Stimulated activated CD8-positive, alpha-beta memory T cell treated with anti-CD3 and anti-CD28 coated beads, Interleukin-7, amount 100 ng/mL, for 4 hours (primary cell): Measurements from ENCODE around the gene ANKRD37.
A peak's percentile ranks its signal among the peaks of the same experiment; 100 is the strongest.

ENCODE experiments used
- DNase-seq, 2 donors: peaks; one replicate each; pipeline ENCODE4 v3.0.0-alpha.2; 2020; ENCODE audit warnings: low read depth in 2 of 2

The ANKRD37 gene

GRCh38 chr4:185379326-185380295 is 17.0 kb upstream of the ANKRD37 start:
- DNase-seq, result no peak

GRCh38 chr4:185380320-185380719 is 16.3 kb upstream of the ANKRD37 start:
- no peak for DNase-seq

- no peak for DNase-seq
Observed at GRCh38 chr4:185381288-185382196, 15.1 kb upstream of the ANKRD37 start.

GRCh38 chr4:185382754-185383153 is 13.9 kb upstream of the ANKRD37 start:
- no peak for DNase-seq

- DNase-seq, result no peak
Observed at GRCh38 chr4:185383451-185383850, 13.2 kb upstream of the ANKRD37 start.

- DNase-seq, result no peak
Observed at GRCh38 chr4:185384061-185384460, 12.6 kb upstream of the ANKRD37 start.

GRCh38 chr4:185384930-185385331 is 11.7 kb upstream of the ANKRD37 start:
- no peak for DNase-seq

- no peak for DNase-seq
Observed at GRCh38 chr4:185387957-185388356, 8.7 kb upstream of the ANKRD37 start.

GRCh38 chr4:185390941-185391340 is 5.7 kb upstream of the ANKRD37 start:
- DNase-seq, result no peak

- DNase-seq, result no peak
Observed at GRCh38 chr4:185392156-185392555, 4.5 kb upstream of the ANKRD37 start.

- DNase-seq, result no peak
Observed at GRCh38 chr4:185394568-185395237, 1.9 kb upstream of the ANKRD37 start.

GRCh38 chr4:185395238-185395955 is 1.2 kb upstream of the ANKRD37 start, which contains the start of gene LRP2BP:
LRP2BP (minus strand) TSS chr4:185395924; CDS start chr4:185378186, 17,738 bp downstream.
- no peak for DNase-seq

GRCh38 chr4:185395956-185396723 is 501 bp upstream of the ANKRD37 start:
- peak; percentile 92 to 97 for DNase-seq

- DNase-seq, result no peak
Observed at GRCh38 chr4:185398618-185399017, 2.0 kb downstream of the ANKRD37 start.

- DNase-seq, result no peak
Observed at GRCh38 chr4:185399466-185399865, 2.8 kb downstream of the ANKRD37 start.

- no peak for DNase-seq
Observed at GRCh38 chr4:185404031-185404430, 7.4 kb downstream of the ANKRD37 start.

GRCh38 chr4:185405296-185405999 is 8.8 kb downstream of the ANKRD37 start:
- no peak for DNase-seq

- no peak for DNase-seq
Observed at GRCh38 chr4:185408432-185408831, 11.8 kb downstream of the ANKRD37 start.

GRCh38 chr4:185411849-185412248 is 15.2 kb downstream of the ANKRD37 start:
- DNase-seq, result no peak

- no peak for DNase-seq
Observed at GRCh38 chr4:185412412-185412811, 15.8 kb downstream of the ANKRD37 start.
